ENCODE data around the gene KRTAP9-1.

DNA sequence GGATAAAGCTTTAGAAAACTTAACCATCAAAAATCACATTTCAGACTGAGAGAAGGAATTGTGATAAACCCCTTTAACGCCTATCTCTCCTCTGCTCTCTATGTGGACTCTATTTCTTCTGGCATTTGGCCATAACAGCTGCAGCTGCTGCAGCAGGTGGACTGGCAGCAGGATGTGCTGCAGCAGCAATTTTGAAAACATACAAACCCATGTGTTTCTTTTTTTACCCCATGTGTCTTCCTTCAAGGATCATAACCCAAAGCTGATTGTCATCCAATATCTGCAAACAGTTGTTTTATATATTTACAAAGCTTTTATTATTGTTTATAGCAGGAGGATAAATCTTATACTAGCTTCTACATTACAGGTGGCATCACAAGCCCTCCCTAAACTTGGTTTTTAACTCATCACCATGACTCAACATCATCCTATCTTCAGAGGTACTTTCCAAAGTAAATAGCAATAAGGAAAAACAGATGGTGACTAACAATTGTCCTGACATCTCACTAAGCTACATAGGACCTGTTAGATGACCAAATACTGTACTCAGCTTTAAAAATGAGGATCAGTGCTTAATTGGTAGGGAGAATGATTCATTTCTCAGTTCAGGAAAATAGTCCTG lies 22.3 kb downstream of the KRTAP9-1 start:
- TF ChIP-seq, protein P1, sequence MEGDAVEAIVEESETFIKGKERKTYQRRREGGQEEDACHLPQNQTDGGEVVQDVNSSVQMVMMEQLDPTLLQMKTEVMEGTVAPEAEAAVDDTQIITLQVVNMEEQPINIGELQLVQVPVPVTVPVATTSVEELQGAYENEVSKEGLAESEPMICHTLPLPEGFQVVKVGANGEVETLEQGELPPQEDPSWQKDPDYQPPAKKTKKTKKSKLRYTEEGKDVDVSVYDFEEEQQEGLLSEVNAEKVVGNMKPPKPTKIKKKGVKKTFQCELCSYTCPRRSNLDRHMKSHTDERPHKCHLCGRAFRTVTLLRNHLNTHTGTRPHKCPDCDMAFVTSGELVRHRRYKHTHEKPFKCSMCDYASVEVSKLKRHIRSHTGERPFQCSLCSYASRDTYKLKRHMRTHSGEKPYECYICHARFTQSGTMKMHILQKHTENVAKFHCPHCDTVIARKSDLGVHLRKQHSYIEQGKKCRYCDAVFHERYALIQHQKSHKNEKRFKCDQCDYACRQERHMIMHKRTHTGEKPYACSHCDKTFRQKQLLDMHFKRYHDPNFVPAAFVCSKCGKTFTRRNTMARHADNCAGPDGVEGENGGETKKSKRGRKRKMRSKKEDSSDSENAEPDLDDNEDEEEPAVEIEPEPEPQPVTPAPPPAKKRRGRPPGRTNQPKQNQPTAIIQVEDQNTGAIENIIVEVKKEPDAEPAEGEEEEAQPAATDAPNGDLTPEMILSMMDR (IDR thresholded peaks at IDR 0.05; ENCODE audit: insufficient read depth, low read length), result no peak
- TF ChIP-seq POLR2AphosphoS5 (IDR thresholded peaks at IDR 0.05; ENCODE audit: low read depth) (no peak), SPI1 (IDR thresholded peaks at IDR 0.05; ENCODE audit: borderline replicate concordance, low read depth) (no peak), GABPA (IDR thresholded peaks at IDR 0.05; ENCODE audit: low read depth) (no peak)
- TF ChIP-seq, protein P2, sequence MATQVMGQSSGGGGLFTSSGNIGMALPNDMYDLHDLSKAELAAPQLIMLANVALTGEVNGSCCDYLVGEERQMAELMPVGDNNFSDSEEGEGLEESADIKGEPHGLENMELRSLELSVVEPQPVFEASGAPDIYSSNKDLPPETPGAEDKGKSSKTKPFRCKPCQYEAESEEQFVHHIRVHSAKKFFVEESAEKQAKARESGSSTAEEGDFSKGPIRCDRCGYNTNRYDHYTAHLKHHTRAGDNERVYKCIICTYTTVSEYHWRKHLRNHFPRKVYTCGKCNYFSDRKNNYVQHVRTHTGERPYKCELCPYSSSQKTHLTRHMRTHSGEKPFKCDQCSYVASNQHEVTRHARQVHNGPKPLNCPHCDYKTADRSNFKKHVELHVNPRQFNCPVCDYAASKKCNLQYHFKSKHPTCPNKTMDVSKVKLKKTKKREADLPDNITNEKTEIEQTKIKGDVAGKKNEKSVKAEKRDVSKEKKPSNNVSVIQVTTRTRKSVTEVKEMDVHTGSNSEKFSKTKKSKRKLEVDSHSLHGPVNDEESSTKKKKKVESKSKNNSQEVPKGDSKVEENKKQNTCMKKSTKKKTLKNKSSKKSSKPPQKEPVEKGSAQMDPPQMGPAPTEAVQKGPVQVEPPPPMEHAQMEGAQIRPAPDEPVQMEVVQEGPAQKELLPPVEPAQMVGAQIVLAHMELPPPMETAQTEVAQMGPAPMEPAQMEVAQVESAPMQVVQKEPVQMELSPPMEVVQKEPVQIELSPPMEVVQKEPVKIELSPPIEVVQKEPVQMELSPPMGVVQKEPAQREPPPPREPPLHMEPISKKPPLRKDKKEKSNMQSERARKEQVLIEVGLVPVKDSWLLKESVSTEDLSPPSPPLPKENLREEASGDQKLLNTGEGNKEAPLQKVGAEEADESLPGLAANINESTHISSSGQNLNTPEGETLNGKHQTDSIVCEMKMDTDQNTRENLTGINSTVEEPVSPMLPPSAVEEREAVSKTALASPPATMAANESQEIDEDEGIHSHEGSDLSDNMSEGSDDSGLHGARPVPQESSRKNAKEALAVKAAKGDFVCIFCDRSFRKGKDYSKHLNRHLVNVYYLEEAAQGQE (IDR thresholded peaks at IDR 0.05; ENCODE audit: insufficient replicate concordance, low read depth), result no peak
